H1 (cell line): ENCODE measurements around the gene VAPB. TPM values are rescaled to one million over a fixed set of nuclear protein-coding genes. Genes with fewer than 3 reads are reported as not detected.

Experiments
- CTCF ChIA-PET: fragments of 300-600 bp; sonication (Branson Sonifier 250); formaldehyde crosslinking; loops from one replicate; lab custom pipeline; 2021; ENCODE audit not compliant: partially characterized antibody; lab: Charles Lee
- POLR2A ChIA-PET: fragments of 300-600 bp; sonication (Branson Sonifier 250); formaldehyde crosslinking; loops from one replicate; lab custom pipeline; 2021; ENCODE audit warnings: inconsistent platforms; ENCODE audit not compliant: partially characterized antibody; lab: Charles Lee
- DNase-seq, 2 experiments: peaks; one replicate each; pipeline versions ENCODE4 v3.0.0 to v3.0.0-alpha.2; 2010 to 2022; ENCODE audit warnings: low spot score in 2 of 2, low read depth in 1 of 2, mixed read lengths in 1 of 2
- FAIRE-seq: peaks from 2 replicates; lab custom pipeline; 2011; peaks lifted over from hg19 to GRCh38; lab: Jason Lieb, UNC
- H2AFZ ChIP-seq: 2 replicates; pipeline ENCODE4 v1.8.1; 2012; ENCODE audit warnings: low read length, inconsistent platforms
- H2AK5ac ChIP-seq: 2 replicates; pipeline ENCODE4 v1.6.1; 2013; ENCODE audit warnings: low read depth, low read length
- H2BK120ac ChIP-seq: replicated peaks from 2 replicates; pipeline ENCODE3; 2013; ENCODE audit warnings: low read depth, low read length, inconsistent platforms
- H2BK12ac ChIP-seq: 2 replicates; pipeline ENCODE4 v1.6.1; 2013; ENCODE audit warnings: low read depth, low read length
- H2BK15ac ChIP-seq: 2 replicates; pipeline ENCODE4 v1.6.1; 2013; ENCODE audit warnings: low read length
- H2BK20ac ChIP-seq: 2 replicates; pipeline ENCODE4 v1.6.1; 2013; ENCODE audit warnings: low read length
- H2BK5ac ChIP-seq: 2 replicates; pipeline ENCODE4 v1.6.1; 2013; ENCODE audit warnings: low read depth, low read length
- H3K14ac ChIP-seq: 2 replicates; pipeline ENCODE4 v1.6.1; 2013; ENCODE audit warnings: inconsistent platforms; ENCODE audit not compliant: insufficient read length
- H3K18ac ChIP-seq: 2 replicates; pipeline ENCODE4 v1.6.1; 2013; ENCODE audit warnings: low read length; ENCODE audit errors: extremely low read depth
- H3K23ac ChIP-seq: 2 replicates; pipeline ENCODE4 v1.6.1; 2013; ENCODE audit warnings: inconsistent platforms; ENCODE audit not compliant: insufficient read length
- H3K23me2 ChIP-seq: 2 replicates; pipeline ENCODE4 v1.6.1; 2013; ENCODE audit warnings: low read depth, low read length
- H3K27ac ChIP-seq: 2 replicates; pipeline ENCODE4 v1.6.1; 2011; ENCODE audit warnings: low read depth, low read length, inconsistent platforms
- H3K27me3 ChIP-seq, 4 experiments: replicated peaks in 1 of 4; 1 replicate in 1 of 4; 2 replicates in 3 of 4; pipeline versions ENCODE4 v1.6.1 to v1.8.1; 2011 to 2013; ENCODE audit warnings: low read length in 3 of 4, mild to moderate bottlenecking in 3 of 4, inconsistent platforms in 2 of 4, mixed read lengths in 2 of 4, moderate library complexity in 1 of 4; ENCODE audit not compliant: control insufficient read depth in 3 of 4, insufficient read depth in 3 of 4; ENCODE audit errors: extremely low read depth in 1 of 4
- H3K36me3 ChIP-seq, 4 experiments: 2 replicates each; pipeline versions ENCODE4 v1.6.1 to v1.8.1; 2011 to 2013; ENCODE audit warnings: mild to moderate bottlenecking in 4 of 4, low read length in 3 of 4, moderate library complexity in 2 of 4, control low read depth in 1 of 4, inconsistent platforms in 1 of 4; ENCODE audit not compliant: insufficient read depth in 4 of 4, control insufficient read depth in 2 of 4
- H3K4ac ChIP-seq: replicated peaks from 2 replicates; pipeline ENCODE3; 2013; ENCODE audit warnings: low read length, low read depth, mixed read lengths, inconsistent platforms; ENCODE audit not compliant: insufficient read length
- H3K4me1 ChIP-seq, 4 experiments: replicated peaks in 1 of 4; 1 replicate in 1 of 4; 2 replicates in 3 of 4; pipeline versions ENCODE4 v1.6.1 to v1.8.1; 2011 to 2013; ENCODE audit warnings: low read length in 3 of 4, inconsistent platforms in 2 of 4, mixed read lengths in 1 of 4; ENCODE audit not compliant: insufficient read depth in 4 of 4, control insufficient read depth in 3 of 4
- H3K4me2 ChIP-seq, 2 experiments: 2 replicates each; pipeline versions ENCODE4 v1.6.1 to v1.8.1; 2011 to 2013; ENCODE audit warnings: low read depth in 2 of 2, low read length in 2 of 2, control low read depth in 1 of 2, inconsistent platforms in 1 of 2, mild to moderate bottlenecking in 1 of 2; ENCODE audit not compliant: insufficient read depth in 1 of 2
- H3K4me3 ChIP-seq, 4 experiments: fragments of 200-600, 300-600 bp in 1 of 4; sonication (generic), shearing (Covaris generic), sonication (Bioruptor Twin) in 1 of 4; 2 replicates each; pipeline versions ENCODE4 v1.5.1 to v1.8.1; 2011 to 2016; ENCODE audit warnings: low read length in 4 of 4, low read depth in 3 of 4, control low read depth in 2 of 4, inconsistent platforms in 2 of 4, mild to moderate bottlenecking in 2 of 4, mixed read lengths in 1 of 4, moderate library complexity in 1 of 4; ENCODE audit not compliant: insufficient read depth in 2 of 4; ENCODE audit errors: extremely low read depth in 1 of 4
- H3K56ac ChIP-seq: replicated peaks from 2 replicates; pipeline ENCODE3; 2013; ENCODE audit warnings: low read depth, mild to moderate bottlenecking, mixed read lengths, low read length, inconsistent platforms; ENCODE audit not compliant: insufficient read length
- H3K79me1 ChIP-seq: 2 replicates; pipeline ENCODE4 v1.6.1; 2013; ENCODE audit warnings: low read depth, low read length, control low read depth
- H3K79me2 ChIP-seq, 2 experiments: 2 replicates each; pipeline versions ENCODE4 v1.6.1 to v1.8.1; 2012 to 2013; ENCODE audit warnings: low read length in 2 of 2, mild to moderate bottlenecking in 2 of 2, inconsistent platforms in 1 of 2; ENCODE audit not compliant: insufficient read depth in 2 of 2, control insufficient read depth in 1 of 2
- H3K9ac ChIP-seq, 4 experiments: replicated peaks in 1 of 4; 1 replicate in 1 of 4; 2 replicates in 3 of 4; pipeline versions ENCODE4 v1.6.1 to v1.8.1; 2011 to 2013; ENCODE audit warnings: low read depth in 3 of 4, low read length in 3 of 4, control low read depth in 2 of 4, mild to moderate bottlenecking in 2 of 4, moderate library complexity in 2 of 4, inconsistent platforms in 1 of 4; ENCODE audit errors: extremely low read depth in 1 of 4
- H3K9me3 ChIP-seq, 2 experiments: 2 replicates each; pipeline versions ENCODE4 v1.6.1 to v1.8.1; 2012 to 2013; ENCODE audit warnings: mild to moderate bottlenecking in 2 of 2, moderate library complexity in 2 of 2, control low read depth in 1 of 2, inconsistent platforms in 1 of 2, low read depth in 1 of 2, low read length in 1 of 2, mixed read lengths in 1 of 2; ENCODE audit not compliant: insufficient read depth in 2 of 2
- H4K20me1 ChIP-seq, 2 experiments: replicated peaks in 1 of 2; 2 replicates each; pipeline versions ENCODE3 to v1.8.1; 2011 to 2013; ENCODE audit warnings: inconsistent platforms in 2 of 2, low read length in 2 of 2, mild to moderate bottlenecking in 1 of 2; ENCODE audit not compliant: insufficient read depth in 2 of 2, control insufficient read depth in 1 of 2
- H4K5ac ChIP-seq: 2 replicates; pipeline ENCODE4 v1.6.1; 2013; ENCODE audit warnings: low read length, low read depth, mixed read lengths, inconsistent platforms; ENCODE audit not compliant: insufficient read length
- H4K8ac ChIP-seq: 2 replicates; pipeline ENCODE4 v1.8.0; 2013; ENCODE audit warnings: mild to moderate bottlenecking, moderate library complexity, low read length, inconsistent platforms; ENCODE audit not compliant: insufficient read depth; ENCODE audit errors: extremely low read depth
- H4K91ac ChIP-seq: replicated peaks from 2 replicates; pipeline ENCODE3; 2013; ENCODE audit warnings: low read length, mixed read lengths, inconsistent platforms; ENCODE audit not compliant: insufficient read length
- CHD1 ChIP-seq: IDR thresholded peaks from 2 replicates; pipeline ENCODE4 v1.6.1; 2012; ENCODE audit warnings: low read depth, low read length, improper control_type of control experiment
- GTF2F1 ChIP-seq: IDR thresholded peaks from 2 replicates; pipeline ENCODE4 v1.6.1; 2012; ENCODE audit warnings: low read depth, low read length, improper control_type of control experiment, borderline replicate concordance
- KDM1A ChIP-seq: fragments of 200-600, 300-600 bp; sonication (generic); IDR thresholded peaks from 2 replicates; pipeline ENCODE4 v1.7.1; 2016; ENCODE audit warnings: mild to moderate bottlenecking, low read length, borderline replicate concordance
- MAFK ChIP-seq: IDR thresholded peaks from 2 replicates; pipeline ENCODE4 v1.6.1; 2012; ENCODE audit warnings: low read depth, mild to moderate bottlenecking, improper control_type of control experiment, low read length
- WGBS, 2 experiments: shearing (Covaris generic) in 1 of 2; methylation state at CpG; one replicate each; pipeline versions ENCODE4 v1.1.6 to v1.1.7; 2013 to 2015; ENCODE audit warnings: low lambda C conversion rate in 2 of 2, mixed read lengths in 2 of 2, inconsistent platforms in 1 of 2, low coverage in 1 of 2, missing lambda C conversion rate in 1 of 2; ENCODE audit not compliant: insufficient replicate concordance in 2 of 2, insufficient coverage in 1 of 2, insufficient read length in 1 of 2; ENCODE audit errors: extremely low coverage in 1 of 2, missing lambda C conversion rate in 1 of 2; 5-methylcytosine and 5-hydroxymethylcytosine counted together
- polyA plus RNA-seq, 7 experiments: library from polyadenylated mRNA; depleted of rRNA in 3 of 7; stranded (reverse) in 5 of 7; unstranded in 2 of 7; fragments of >200 nt in 5 of 7; fragments of 200-250 nt in 2 of 7; gene quantifications; 1 replicate in 5 of 7; 2 replicates in 1 of 7; 4 replicates in 1 of 7; pipeline versions ENCODE4 v1.2.1 to v1.2.3, GENCODE V29; 2011 to 2013; ENCODE audit warnings: missing spikeins in 2 of 7, mixed read lengths in 2 of 7
- total RNA-seq: library from RNA; stranded (reverse); fragmentation: NEBNext Ultra II Directional; extraction: Animal tissue kit (Norgen Biotek cat#: 25700); gene quantifications from 2 replicates; pipeline ENCODE4 v1.2.1, GENCODE V29; 2021

VAPB gene
- total and polyA plus RNA-seq, 2 of the 8 experiments (the other 6 are each of a cell fraction or from before 2014, with no cell fraction given): 24.4 to 62.8 TPM

GRCh38 chr20:58466729-58467571 is 77.9 kb downstream of the VAPB start:
- POLR2A ChIA-PET: no interaction called here
- H2BK12ac ChIP-seq: no peak overlapping the region; the same call in 1 of the 2 replicates

More at GRCh38 chr20:58466729-58467571, 77.9 kb downstream of the VAPB start:
- Histone ChIP-seq H3K4ac (no peak overlapping the region), H3K56ac (no peak overlapping the region), H3K9me3 (0 out of 4 replicates have a peak, but pooled peaks cover 0 to 3% of the 10 kb centered on the region in 2 experiments), H3K23me2 (no peaks in the 10 kb centered on the region), H3K79me1 (no peaks in the 10 kb centered on the region), H2BK15ac (no peak overlapping the region), H3K9ac (no peak overlapping the region), H3K4me3 (no peak overlapping the region), H3K79me2 (no peaks in the 10 kb centered on the region), H4K20me1 (no peaks in the 10 kb centered on the region), H3K4me2 (no peak overlapping the region; a peak in 1 of 4 replicates), H2BK5ac (no peak overlapping the region), H3K27ac (no peak overlapping the region), H3K4me1 (peaks cover 0 to 7% (median 2%) of the 10 kb centered on the region in 4 experiments; a peak in 4 of 7 replicates), H2BK120ac (no peak overlapping the region), H4K8ac (peak overlapping the region; percentile 62), H4K91ac (peak overlapping the region; percentile 9), H3K23ac (no peak overlapping the region), H3K18ac (no peak overlapping the region; the same call in 1 of the 2 replicates), H4K5ac (no peak overlapping the region), H2BK20ac (no peak overlapping the region), H3K14ac (no peak overlapping the region), H3K27me3 (no peaks in the 10 kb centered on the region), H2AK5ac (no peak overlapping the region), H2AFZ (no peak overlapping the region), H3K36me3 (no peaks in the 10 kb centered on the region)
- FAIRE-seq (no peak), DNase-seq (peak in 1 of 2 experiments; percentile 54)
- WGBS, 2 experiments: 94% methylated on average over 53 of the region's 68 CpGs; no CpG with 5 or more reads in 1 of the 2 experiments
- TF ChIP-seq MAFK (no peak), CHD1 (no peak), KDM1A (peak; percentile 59; the same call in 1 of the 2 replicates), GTF2F1 (no peak)
- CTCF ChIA-PET: interaction anchor here (1.0 to 1.7 kb wide), 4 partner anchors 13 to 25 kb away, joined by 3 to 5 read pairs (median 4); no protein-coding TSS in a partner anchor
